IPS-NIHi7 (cell line): ENCODE measurements around the gene PSMD13.
"Not testable (repeated sequence)": the region's sequence is repeated elsewhere in the genome, so short reads cannot be mapped to it uniquely, and the experiment has no call there.

Experiments
- DNase-seq: peaks from one replicate; pipeline ENCODE4 v3.0.0; 2012; ENCODE audit warnings: mixed read lengths; ENCODE audit errors: extremely low spot score

PSMD13 gene

GRCh38 chr11:217704-218103, 19.1 kb upstream of the PSMD13 start:
- no peak for DNase-seq

GRCh38 chr11:218815-219593, 17.8 kb upstream of the PSMD13 start:
- DNase-seq: no peak

GRCh38 chr11:220641-221215, 16.0 kb upstream of the PSMD13 start:
- DNase-seq: not testable (repeated sequence)

GRCh38 chr11:221539-221938, 15.2 kb upstream of the PSMD13 start:
- no peak for DNase-seq

GRCh38 chr11:221998-222789, 14.6 kb upstream of the PSMD13 start:
- DNase-seq: no peak

- no peak for DNase-seq
Measured at GRCh38 chr11:223026-223789, 13.6 kb upstream of the PSMD13 start.

GRCh38 chr11:223884-224283, 12.9 kb upstream of the PSMD13 start:
- no peak for DNase-seq

GRCh38 chr11:224424-224823, 12.4 kb upstream of the PSMD13 start:
- DNase-seq: no peak

GRCh38 chr11:225734-226453, 10.9 kb upstream of the PSMD13 start:
- no peak for DNase-seq

GRCh38 chr11:227824-228379, 8.9 kb upstream of the PSMD13 start:
- DNase-seq: no peak

- no peak for DNase-seq
Measured at GRCh38 chr11:230431-230830, 6.3 kb upstream of the PSMD13 start.

GRCh38 chr11:232783-233565, 3.8 kb upstream of the PSMD13 start:
- no peak for DNase-seq

GRCh38 chr11:235180-235579, 1.6 kb upstream of the PSMD13 start:
- DNase-seq: no peak

- DNase-seq: no peak
Measured at GRCh38 chr11:235609-235996, 1.2 kb upstream of the PSMD13 start.

GRCh38 chr11:235997-236773, 591 bp upstream of the PSMD13 start, which contains the start of gene SIRT3:
Gene SIRT3, minus strand, starts transcription at chr11:236342. Its CDS starts 14 bp downstream, at chr11:236328.
- peak; percentile 98 for DNase-seq

GRCh38 chr11:238346-238745, 1.6 kb downstream of the PSMD13 start:
- DNase-seq: not testable (repeated sequence)

- DNase-seq: no peak
Measured at GRCh38 chr11:240315-240714, 3.5 kb downstream of the PSMD13 start.

GRCh38 chr11:241634-242033, 4.9 kb downstream of the PSMD13 start:
- DNase-seq: no peak

- DNase-seq: no peak
Measured at GRCh38 chr11:244376-244775, 7.6 kb downstream of the PSMD13 start.
